Body of pancreas (tissue), 4 donors: Measurements from ENCODE around the gene DEF6.

Experiments
- CTCF ChIP-seq, 7 experiments: fragments of 450-650 bp in 4 of 7; fragments of 200-600 bp in 3 of 7; sonication (generic) in 3 of 7; IDR thresholded peaks; one replicate each; pipeline ENCODE4 v1.5.1; 2016 to 2019; ENCODE audit warnings: antibody characterized with exemption in 7 of 7
- POLR2A ChIP-seq, 3 donors: fragments of 450-650 bp; IDR thresholded peaks; one replicate each; pipeline ENCODE4 v1.6.1; 2016; ENCODE audit warnings: antibody characterized with exemption in 3 of 3, mild to moderate bottlenecking in 2 of 3

DNA sequence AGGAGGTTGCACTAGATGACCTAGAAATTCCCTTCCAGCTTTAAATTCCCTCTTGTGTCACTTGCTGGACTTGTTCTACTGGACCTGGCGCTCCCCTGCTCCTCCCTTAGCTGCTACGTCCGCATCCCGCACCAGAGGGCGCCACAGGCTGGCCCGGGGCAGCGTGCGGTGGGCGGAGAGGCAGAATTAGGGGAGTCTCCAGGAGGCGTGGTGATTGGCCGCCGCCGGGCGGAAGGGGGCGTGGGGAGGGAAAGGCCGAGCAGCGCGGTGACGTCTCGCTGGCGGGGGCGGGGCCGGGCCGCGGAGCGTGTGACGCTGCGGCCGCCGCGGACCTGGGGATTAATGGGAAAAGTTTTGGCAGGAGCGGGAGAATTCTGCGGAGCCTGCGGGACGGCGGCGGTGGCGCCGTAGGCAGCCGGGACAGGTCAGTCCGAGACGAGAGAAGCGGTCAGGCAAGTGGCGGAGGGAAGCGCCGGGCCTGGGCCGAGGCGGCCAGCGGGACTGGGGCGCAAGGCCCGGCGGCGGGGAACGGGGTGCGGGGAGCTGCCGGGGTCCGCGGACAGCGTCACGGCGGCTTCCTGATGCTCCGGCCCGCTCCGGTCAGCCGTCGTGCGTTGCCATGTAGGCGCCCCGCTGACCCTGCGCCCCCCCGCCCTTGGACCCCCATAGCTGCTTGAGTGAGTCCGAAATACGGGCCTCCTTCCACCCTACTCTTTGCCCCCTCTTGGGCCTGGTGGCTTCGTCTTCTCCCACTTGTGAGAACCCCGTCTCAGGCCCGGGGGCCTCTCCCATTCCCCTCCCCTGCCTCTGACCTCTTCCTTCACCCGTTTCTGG lies 44.9 kb downstream of the DEF6 start, which contains the start of gene PPARD:
- peak; percentile 97 to 100 (median 99) for TF ChIP-seq CTCF (IDR thresholded peaks at IDR 0.05)
- peak; percentile 73 to 86 (median 84) for TF ChIP-seq POLR2A (IDR thresholded peaks at IDR 0.05)
